Lower leg skin (tissue), 4 donors: ENCODE data around the gene MED25. TPM values are rescaled to one million over a fixed set of nuclear protein-coding genes. Genes with fewer than 3 reads are reported as not detected.

Source experiments
- DNase-seq, 2 donors: peaks; one replicate each; pipeline ENCODE4 v3.0.0-alpha.2; 2019; ENCODE audit warnings: low spot score in 2 of 2
- H3K4me3 ChIP-seq: fragments of 200-600 bp; sonication (generic); 2 replicates; pipeline ENCODE4 v1.5.1; 2017; ENCODE audit warnings: mild to moderate bottlenecking, low read depth; ENCODE audit not compliant: poor library complexity, severe bottlenecking
- CTCF ChIP-seq, 3 donors: fragments of 450-650 bp; IDR thresholded peaks; one replicate each; pipeline ENCODE4 v1.5.1; 2016; ENCODE audit warnings: antibody characterized with exemption in 3 of 3, mild to moderate bottlenecking in 3 of 3, moderate library complexity in 2 of 3
- POLR2A ChIP-seq, 2 donors: fragments of 450-650 bp; IDR thresholded peaks; one replicate each; pipeline ENCODE4 v1.6.1; 2016 to 2017; ENCODE audit warnings: antibody characterized with exemption in 2 of 2, mild to moderate bottlenecking in 1 of 2, moderate library complexity in 1 of 2
- WGBS, 2 donors: methylation state at CpG; one replicate each; pipeline ENCODE4 v1.1.5; 2018; 5-methylcytosine and 5-hydroxymethylcytosine counted together
- intact Hi-C: fragments of 100-400 bp; cut with DNase I; formaldehyde crosslinking; loops from one replicate; pipeline ENCODE4 v1.15.0; 2023; ENCODE audit warnings: low total_unique reads
- total RNA-seq, 4 donors: library from RNA; depleted of rRNA; stranded (reverse); fragments of >200 nt; gene quantifications; one replicate each; pipeline ENCODE4 v1.1.0, GENCODE V29; 2016

The MED25 gene
- total RNA-seq, 4 donors from 2014 or later: 28.9 to 43.7 (median 30.8) TPM

GRCh38 chr19:49850487-49851342 is 32.6 kb downstream of the MED25 start, which contains the start of gene PTOV1:
Gene PTOV1, plus strand, starts transcription at chr19:49851159.
- intact Hi-C loops: no loop called here
- peak within 1 kb of the TSS; percentile 89 for H3K4me3 ChIP-seq
- 1% methylated on average over 45 to 47 of the region's 98 CpGs for WGBS, 2 donors
- DNase-seq: peak; percentile 88 to 98
- no peak for TF ChIP-seq POLR2A (IDR thresholded peaks at IDR 0.05)
- peak in 1 of 3 donors; percentile 24 for TF ChIP-seq CTCF (IDR thresholded peaks at IDR 0.05)

- peak overlapping the region; percentile 89 for H3K4me3 ChIP-seq
- TF ChIP-seq CTCF (IDR thresholded peaks at IDR 0.05): no peak
- no peak for TF ChIP-seq POLR2A (IDR thresholded peaks at IDR 0.05)
- intact Hi-C loops: no loop called here
- peak; percentile 35 to 86 for DNase-seq
- 2% methylated on average over 21 to 50 of the region's 78 CpGs for WGBS, 2 donors
Measured at GRCh38 chr19:49851456-49852259, 33.6 kb downstream of the MED25 start.

GRCh38 chr19:49852631-49853126 is 34.6 kb downstream of the MED25 start:
- peak; percentile 15 to 57 for DNase-seq
- H3K4me3 ChIP-seq: no peak overlapping the region
- intact Hi-C loops: no loop called here
- WGBS, 2 donors: 54 to 60% methylated on average over 14 of the region's 14 CpGs
- TF ChIP-seq CTCF (IDR thresholded peaks at IDR 0.05): no peak
- no peak for TF ChIP-seq POLR2A (IDR thresholded peaks at IDR 0.05)

- WGBS, 2 donors: 85% methylated on average over 10 of the region's 10 CpGs
- no peak overlapping the region for H3K4me3 ChIP-seq
- TF ChIP-seq CTCF (IDR thresholded peaks at IDR 0.05): no peak
- no peak for TF ChIP-seq POLR2A (IDR thresholded peaks at IDR 0.05)
- DNase-seq: peak in 1 of 2 donors; percentile 73
- intact Hi-C loops: no loop called here
Measured at GRCh38 chr19:49853852-49854377, 35.8 kb downstream of the MED25 start.

GRCh38 chr19:49854378-49855263 is 36.5 kb downstream of the MED25 start:
- peak; percentile 14 to 87 for DNase-seq
- TF ChIP-seq CTCF (IDR thresholded peaks at IDR 0.05) (no peak), POLR2A (IDR thresholded peaks at IDR 0.05) (no peak)
- H3K4me3 ChIP-seq: no peak overlapping the region
- intact Hi-C loops: no loop called here
- WGBS, 2 donors: 87 to 89% methylated on average over 29 to 35 of the region's 39 CpGs
